ENCODE results near the gene IFI6. TPM values are rescaled to one million over a fixed set of nuclear protein-coding genes. Genes with fewer than 3 reads are reported as not detected.
"Not testable (repeated sequence)": the region's sequence is repeated elsewhere in the genome, so short reads cannot be mapped to it uniquely, and the experiment has no call there.

IFI6 gene
- total and polyA plus RNA-seq, 4 donors = 5.9 to 339 (median 169) TPM

- no peak for TF ChIP-seq HNF4A (conservative IDR thresholded peaks at IDR 0.05)
- TF ChIP-seq FOXA2 (IDR thresholded peaks at IDR 0.05) = no peak
These were observed 33.0 kb upstream of the IFI6 start (continued) for GRCh38 chr1:27704958-27705357.

- not testable (repeated sequence) for H3K9ac ChIP-seq (ENCODE audit: low read depth in 1 of 2, low read length in 2 of 2); H3K4me3 ChIP-seq (ENCODE audit: low read depth in 1 of 3, low read length in 3 of 3); H3K27me3 ChIP-seq (ENCODE audit: control insufficient read depth in 4 of 4, insufficient read depth in 4 of 4, low read length in 3 of 4); H3K27ac ChIP-seq (ENCODE audit: low read depth in 1 of 2, low read length in 2 of 2); H3K4me1 ChIP-seq (ENCODE audit: control insufficient read depth in 4 of 4, insufficient read depth in 4 of 4, low read length in 3 of 4); H3K9me3 ChIP-seq (ENCODE audit: control insufficient read depth in 4 of 4, low read length in 3 of 4); H3K36me3 ChIP-seq (ENCODE audit: control insufficient read depth in 4 of 4, insufficient read depth in 3 of 4, low read depth in 1 of 4, low read length in 3 of 4); DNase-seq (ENCODE audit: low spot score)
- WGBS = 79% methylated on average over 9 of the region's 9 CpGs
These were observed 24.8 kb upstream of the IFI6 start for GRCh38 chr1:27696835-27697234.

GRCh38 chr1:27690183-27690582 lies 18.2 kb upstream of the IFI6 start:
- DNase-seq (ENCODE audit: low spot score) = no peak
- no peak overlapping the region for H3K27ac ChIP-seq (ENCODE audit: low read depth in 1 of 2, low read length in 2 of 2)
- H3K9ac ChIP-seq (ENCODE audit: low read depth in 1 of 2, low read length in 2 of 2) = no peak overlapping the region
- 67% methylated on average over 2 of the region's 2 CpGs for WGBS
- no peak overlapping the region for H3K4me3 ChIP-seq (ENCODE audit: low read depth in 1 of 3, low read length in 3 of 3)
- H3K36me3 ChIP-seq (ENCODE audit: control insufficient read depth in 4 of 4, insufficient read depth in 3 of 4, low read depth in 1 of 4, low read length in 3 of 4) = no peaks in the 10 kb centered on the region
- H3K4me1 ChIP-seq (ENCODE audit: control insufficient read depth in 4 of 4, insufficient read depth in 4 of 4, low read length in 3 of 4) = no peaks in the 10 kb centered on the region
- no peaks in the 10 kb centered on the region for H3K27me3 ChIP-seq (ENCODE audit: control insufficient read depth in 4 of 4, insufficient read depth in 4 of 4, low read length in 3 of 4)
- H3K9me3 ChIP-seq (ENCODE audit: control insufficient read depth in 4 of 4, low read length in 3 of 4) = no peaks in the 10 kb centered on the region
- TF ChIP-seq SP1 (IDR thresholded peaks at IDR 0.05) (no peak), REST (IDR thresholded peaks at IDR 0.05) (no peak)

- 76% methylated on average over 4 of the region's 4 CpGs for WGBS
- no peaks in the 10 kb centered on the region for H3K9me3 ChIP-seq (ENCODE audit: control insufficient read depth in 4 of 4, low read length in 3 of 4)
- H3K36me3 ChIP-seq (ENCODE audit: control insufficient read depth in 4 of 4, insufficient read depth in 3 of 4, low read depth in 1 of 4, low read length in 3 of 4) = no peaks in the 10 kb centered on the region
- no peak overlapping the region for H3K9ac ChIP-seq (ENCODE audit: low read depth in 1 of 2, low read length in 2 of 2)
- H3K27ac ChIP-seq (ENCODE audit: low read depth in 1 of 2, low read length in 2 of 2) = no peak overlapping the region
- no peaks in the 10 kb centered on the region for H3K27me3 ChIP-seq (ENCODE audit: control insufficient read depth in 4 of 4, insufficient read depth in 4 of 4, low read length in 3 of 4)
- H3K4me3 ChIP-seq (ENCODE audit: low read depth in 1 of 3, low read length in 3 of 3) = no peak overlapping the region
- no peak for DNase-seq (ENCODE audit: low spot score)
- H3K4me1 ChIP-seq (ENCODE audit: control insufficient read depth in 4 of 4, insufficient read depth in 4 of 4, low read length in 3 of 4) = no peaks in the 10 kb centered on the region
- no peak for TF ChIP-seq REST (IDR thresholded peaks at IDR 0.05)
- TF ChIP-seq NR2F2 (IDR thresholded peaks at IDR 0.05) = peak; percentile 65
These were observed 17.6 kb upstream of the IFI6 start for GRCh38 chr1:27689423-27690173.
